B cell (primary cell): Measurements from ENCODE around the gene XRCC6. TPM values are rescaled to one million over a fixed set of nuclear protein-coding genes. Genes with fewer than 3 reads are reported as not detected.
"Not testable (repeated sequence)": the region's sequence is repeated elsewhere in the genome, so short reads cannot be mapped to it uniquely, and the experiment has no call there.

ENCODE experiments used
- ATAC-seq: fragments of 200-7000 bp; cut with Tn5 transposase; one replicate; pipeline ENCODE4 v1.10.0; 2021; ENCODE audit warnings: low read depth, mild to moderate bottlenecking, moderate number of reproducible peaks, moderate library complexity
- CTCF ChIA-PET: fragments of 350-600 bp; sonication (Branson Sonifier 250); formaldehyde crosslinking; loops from one replicate; lab custom pipeline; 2021; ENCODE audit warnings: antibody characterized with exemption, inconsistent platforms; lab: Charles Lee
- POLR2A ChIA-PET: fragments of 350-600 bp; sonication (Branson Sonifier 250); formaldehyde crosslinking; loops from one replicate; lab custom pipeline; 2021; ENCODE audit warnings: antibody characterized with exemption; lab: Charles Lee
- DNase-seq: peaks from one replicate; pipeline ENCODE4 v3.0.0; 2013
- H2AFZ ChIP-seq: 2 replicates; pipeline ENCODE4 v1.6.1; 2012; ENCODE audit warnings: mild to moderate bottlenecking, low read depth, low read length; ENCODE audit not compliant: insufficient read depth, poor library complexity, severe bottlenecking
- H3K27ac ChIP-seq, 2 donors: 1 replicate in 1 of 2; 2 replicates in 1 of 2; pipeline ENCODE4 v1.5.1; 2012 to 2013; ENCODE audit warnings: low read length in 2 of 2, mild to moderate bottlenecking in 2 of 2, moderate library complexity in 1 of 2
- H3K27me3 ChIP-seq, 4 experiments: fragments of 200-600 bp in 1 of 4; sonication (generic) in 1 of 4; replicated peaks in 1 of 4; 1 replicate in 2 of 4; 2 replicates in 2 of 4; pipeline versions ENCODE4 v1.6.1 to v1.7.0; 2013 to 2016; ENCODE audit warnings: low read length in 3 of 4, mild to moderate bottlenecking in 2 of 4, mixed read lengths in 1 of 4, moderate library complexity in 1 of 4; ENCODE audit not compliant: insufficient read depth in 4 of 4, control insufficient read depth in 3 of 4; ENCODE audit errors: control extremely low read depth in 1 of 4
- H3K36me3 ChIP-seq, 2 experiments: replicated peaks in 1 of 2; 1 replicate in 1 of 2; 2 replicates in 1 of 2; pipeline versions ENCODE4 v1.6.1 to v1.7.1; 2013; ENCODE audit warnings: low read length in 1 of 2; ENCODE audit not compliant: insufficient read depth in 2 of 2, control insufficient read depth in 1 of 2; ENCODE audit errors: control extremely low read depth in 1 of 2, extremely low read depth in 1 of 2
- H3K4me1 ChIP-seq, 2 donors: fragments of 200-600 bp in 1 of 2; sonication (generic) in 1 of 2; 1 replicate in 1 of 2; 2 replicates in 1 of 2; pipeline versions ENCODE4 v1.5.1 to v1.6.1; 2013 to 2017; ENCODE audit warnings: low read length in 2 of 2; ENCODE audit not compliant: control insufficient read depth in 2 of 2, insufficient read depth in 2 of 2
- H3K4me2 ChIP-seq: replicated peaks from 2 replicates; pipeline ENCODE3; 2012; ENCODE audit warnings: mild to moderate bottlenecking, low read depth, low read length; ENCODE audit not compliant: poor library complexity, severe bottlenecking
- H3K4me3 ChIP-seq, 5 experiments: fragments of 200-600 bp in 1 of 5; sonication (generic) in 1 of 5; 1 replicate in 3 of 5; 2 replicates in 2 of 5; pipeline versions ENCODE4 v1.5.1 to v1.7.0; 2011 to 2016; ENCODE audit warnings: low read length in 4 of 5, mild to moderate bottlenecking in 4 of 5, low read depth in 2 of 5, control low read depth in 1 of 5, moderate library complexity in 1 of 5; ENCODE audit not compliant: insufficient read depth in 1 of 5; ENCODE audit errors: control extremely low read depth in 1 of 5, extremely low read depth in 1 of 5
- H3K79me2 ChIP-seq: fragments of 200-600 bp; sonication (generic); one replicate; pipeline ENCODE4 v1.6.0; 2016; ENCODE audit warnings: low read length; ENCODE audit not compliant: control insufficient read depth, insufficient read depth
- H3K9ac ChIP-seq: fragments of 200-600 bp; sonication (generic); 2 replicates; pipeline ENCODE4 v1.6.1; 2017; ENCODE audit warnings: mild to moderate bottlenecking, low read length, moderate library complexity
- H3K9me3 ChIP-seq, 3 donors: one replicate each; pipeline versions ENCODE4 v1.6.1 to v1.7.1; 2013; ENCODE audit warnings: low read length in 2 of 3; ENCODE audit not compliant: control insufficient read depth in 2 of 3, insufficient read depth in 1 of 3; ENCODE audit errors: control extremely low read depth in 1 of 3
- H4K20me1 ChIP-seq: 2 replicates; pipeline ENCODE4 v1.6.0; 2012; ENCODE audit warnings: mild to moderate bottlenecking, low read length; ENCODE audit not compliant: insufficient read depth, control insufficient read depth, poor library complexity, severe bottlenecking
- H3K27ac Mint-ChIP-seq: one replicate; pipeline ENCODE4 v1.8.0; 2021; ENCODE audit warnings: mixed read lengths
- H3K27me3 Mint-ChIP-seq: one replicate; pipeline ENCODE4 v1.8.0; 2021; ENCODE audit warnings: mixed read lengths
- H3K4me1 Mint-ChIP-seq: one replicate; pipeline ENCODE4 v1.8.0; 2021; ENCODE audit warnings: mixed read lengths
- H3K4me3 Mint-ChIP-seq: one replicate; pipeline ENCODE4 v1.8.0; 2021; ENCODE audit warnings: mixed read lengths
- H3K9me3 Mint-ChIP-seq: one replicate; pipeline ENCODE4 v1.8.0; 2022; ENCODE audit warnings: mixed read lengths; ENCODE audit not compliant: insufficient read depth
- EZH2 ChIP-seq: IDR thresholded peaks from 2 replicates; pipeline ENCODE4 v1.6.1; 2012; ENCODE audit warnings: borderline replicate concordance, low read depth, mild to moderate bottlenecking, moderate library complexity, low read length; ENCODE audit not compliant: insufficient read depth, poor library complexity, severe bottlenecking
- WGBS: methylation state at CpG from one replicate; pipeline ENCODE4 v1.1.5; 2013; ENCODE audit warnings: missing lambda C conversion rate; ENCODE audit not compliant: insufficient coverage; 5-methylcytosine and 5-hydroxymethylcytosine counted together
- intact Hi-C: fragments of 100-400 bp; cut with micrococcal nuclease; formaldehyde crosslinking; loops from one replicate; pipeline ENCODE4 v1.10.0; 2022
- polyA plus RNA-seq: library from polyadenylated mRNA; depleted of rRNA; stranded (reverse); fragments of >200 nt; gene quantifications from 2 replicates; pipeline ENCODE4 v1.2.3, GENCODE V29; 2012
- total RNA-seq, 2 donors: library from RNA; stranded (reverse); fragments of 120-200 nt in 1 of 2; gene quantifications; 1 replicate in 1 of 2; 2 replicates in 1 of 2; pipeline versions ENCODE4 v1.2.3 to v1.2.4, GENCODE V29; 2013 to 2022
- TF ChIP-seq, protein P1 (sequence below): fragments of 200-600 bp; IDR thresholded peaks from one replicate; pipeline ENCODE4 v1.8.0; 2022; ENCODE audit warnings: antibody characterized with exemption, mild to moderate bottlenecking

XRCC6 gene
- total and polyA plus RNA-seq, 2 donors (not counting 1 experiment from before 2014, with no cell fraction given): 55.4 to 180 TPM

DNA sequence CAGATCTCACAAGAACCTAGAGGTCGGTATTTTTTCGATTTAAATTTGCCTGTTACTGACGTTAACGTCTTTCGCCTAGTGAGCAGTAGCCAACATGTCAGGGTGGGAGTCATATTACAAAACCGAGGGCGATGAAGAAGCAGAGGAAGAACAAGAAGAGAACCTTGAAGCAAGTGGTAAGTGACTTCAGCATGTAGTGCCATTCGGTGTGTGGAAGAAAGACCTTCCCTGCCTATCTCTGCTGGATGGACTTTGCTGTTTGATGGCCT, 750 bp downstream of the XRCC6 start:
- ChIA-PET POLR2A (interaction anchor here (0.6 to 1.4 kb wide), 4 partner anchors 15 to 241 kb away, joined by 4 to 11 read pairs (median 7); partner anchors contain the start of genes PMM1 and TEF), CTCF (no interaction called here)
- Histone ChIP-seq H3K79me2 (peaks cover 76% of the 10 kb centered on the region), H2AFZ (peak overlapping the region; percentile 98), H3K27me3 (no peaks in the 10 kb centered on the region), H3K4me1 (peaks cover 19 to 27% of the 10 kb centered on the region in 2 donors), H3K36me3 (peaks cover 0 to 28% of the 10 kb centered on the region in 2 experiments), H3K4me3 (peak overlapping the region; percentile 63 to 97 (median 89)), H3K9me3 (no peaks in the 10 kb centered on the region), H3K4me2 (peak overlapping the region; percentile 95), H3K27ac (peak overlapping the region; percentile 95 to 96), H3K9ac (peak overlapping the region; percentile 96), H4K20me1 (peaks cover 46% of the 10 kb centered on the region)
- no peak for TF ChIP-seq EZH2
- TF ChIP-seq, protein P1, sequence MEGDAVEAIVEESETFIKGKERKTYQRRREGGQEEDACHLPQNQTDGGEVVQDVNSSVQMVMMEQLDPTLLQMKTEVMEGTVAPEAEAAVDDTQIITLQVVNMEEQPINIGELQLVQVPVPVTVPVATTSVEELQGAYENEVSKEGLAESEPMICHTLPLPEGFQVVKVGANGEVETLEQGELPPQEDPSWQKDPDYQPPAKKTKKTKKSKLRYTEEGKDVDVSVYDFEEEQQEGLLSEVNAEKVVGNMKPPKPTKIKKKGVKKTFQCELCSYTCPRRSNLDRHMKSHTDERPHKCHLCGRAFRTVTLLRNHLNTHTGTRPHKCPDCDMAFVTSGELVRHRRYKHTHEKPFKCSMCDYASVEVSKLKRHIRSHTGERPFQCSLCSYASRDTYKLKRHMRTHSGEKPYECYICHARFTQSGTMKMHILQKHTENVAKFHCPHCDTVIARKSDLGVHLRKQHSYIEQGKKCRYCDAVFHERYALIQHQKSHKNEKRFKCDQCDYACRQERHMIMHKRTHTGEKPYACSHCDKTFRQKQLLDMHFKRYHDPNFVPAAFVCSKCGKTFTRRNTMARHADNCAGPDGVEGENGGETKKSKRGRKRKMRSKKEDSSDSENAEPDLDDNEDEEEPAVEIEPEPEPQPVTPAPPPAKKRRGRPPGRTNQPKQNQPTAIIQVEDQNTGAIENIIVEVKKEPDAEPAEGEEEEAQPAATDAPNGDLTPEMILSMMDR: no peak
- ATAC-seq: no peak
- Mint-ChIP-seq H3K4me3 (peak overlapping the region; percentile 96), H3K27ac (peak overlapping the region; percentile 94), H3K27me3 (no peaks in the 10 kb centered on the region), H3K9me3 (no peaks in the 10 kb centered on the region), H3K4me1 (peaks cover 36% of the 10 kb centered on the region)
- 6% methylated on average over 7 of the region's 8 CpGs for WGBS
- DNase-seq: no peak
- intact Hi-C loops: loop anchor here (1.0 to 10.0 kb wide), 7 partner anchors 32 to 1580 kb away; partner anchors contain the start of genes ACO2, PHF5A, TEF and TOB2

DNA sequence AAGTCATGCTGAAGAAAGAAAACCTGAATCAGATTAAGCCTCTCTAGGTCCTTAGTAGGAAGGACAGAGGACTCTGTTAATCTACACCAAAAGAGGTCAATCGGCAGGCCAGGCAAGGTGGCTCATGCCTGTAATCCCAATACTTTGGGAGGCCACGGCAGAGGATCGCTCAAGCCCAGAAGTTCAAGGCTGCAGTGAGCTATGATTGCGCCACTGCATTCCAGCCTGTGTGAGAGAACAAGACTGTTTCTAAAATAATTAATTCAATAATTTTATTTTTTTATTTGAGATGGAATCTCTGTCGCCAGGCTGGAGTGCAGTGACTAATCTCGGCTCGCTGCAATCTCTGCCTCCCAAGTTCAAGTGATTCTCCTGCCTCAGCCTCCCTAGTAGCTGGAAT, 4.5 kb downstream of the XRCC6 start:
- ChIA-PET CTCF (no interaction called here), POLR2A (no interaction called here)
- no peak for TF ChIP-seq EZH2
- TF ChIP-seq, protein P1: no peak
- H3K4me1 ChIP-seq: peaks cover 7 to 10% of the 10 kb centered on the region in 2 donors
- H3K36me3 ChIP-seq: peaks cover 0 to 61% of the 10 kb centered on the region in 2 experiments
- H3K27me3 ChIP-seq: no peaks in the 10 kb centered on the region
- intact Hi-C loops: loop anchor here (10.0 kb wide), 1 partner anchor 181 kb away; the partner anchor contains the start of gene TOB2
- Mint-ChIP-seq H3K27me3 (no peaks in the 10 kb centered on the region), H3K4me1 (peaks cover 19% of the 10 kb centered on the region), H3K27ac (no peak overlapping the region), H3K9me3 (no peaks in the 10 kb centered on the region), H3K4me3 (no peak overlapping the region)
- H3K4me3 ChIP-seq: no peak overlapping the region
- H3K27ac ChIP-seq: no peak overlapping the region
- no peak overlapping the region for H2AFZ ChIP-seq
- no peak for DNase-seq
- WGBS: 100% methylated on average over 1 of the region's 7 CpGs
- H4K20me1 ChIP-seq: peaks cover 67% of the 10 kb centered on the region
- H3K9ac ChIP-seq: no peak overlapping the region
- peaks cover 83% of the 10 kb centered on the region for H3K79me2 ChIP-seq
- ATAC-seq: no peak
- H3K9me3 ChIP-seq: no peaks in the 10 kb centered on the region
- H3K4me2 ChIP-seq: no peak overlapping the region

DNA sequence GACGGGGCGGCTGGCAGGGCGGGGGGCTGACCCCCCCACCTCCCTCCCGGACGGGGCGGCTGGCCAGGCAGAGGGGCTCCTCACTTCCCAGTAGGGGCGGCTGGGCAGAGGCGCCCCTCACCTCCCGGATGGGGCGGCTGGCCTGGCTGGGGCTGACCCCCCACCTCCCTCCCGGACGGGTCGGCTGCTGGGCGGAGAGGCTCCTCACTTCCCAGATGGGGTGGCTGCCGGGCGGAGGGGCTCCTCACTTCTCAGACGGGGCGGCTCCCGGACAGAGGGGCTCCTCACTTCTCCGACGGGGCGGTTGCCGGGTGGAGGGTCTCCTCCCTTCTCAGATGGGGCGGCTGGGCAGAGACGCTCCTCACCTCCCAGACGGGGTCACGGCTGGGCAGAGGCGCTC, 10.0 kb downstream of the XRCC6 start:
- H3K9me3 Mint-ChIP-seq, H3K27me3 ChIP-seq, ATAC-seq, H3K4me2 ChIP-seq, DNase-seq, H3K4me3 ChIP-seq, H3K9me3 ChIP-seq, H3K4me1 Mint-ChIP-seq, H3K27ac ChIP-seq, H3K4me1 ChIP-seq, H3K9ac ChIP-seq, POLR2A ChIA-PET, H3K27me3 Mint-ChIP-seq, H3K4me3 Mint-ChIP-seq, intact Hi-C loops, H3K27ac Mint-ChIP-seq, H2AFZ ChIP-seq, CTCF ChIA-PET: not testable (repeated sequence)
- H3K79me2 ChIP-seq: peaks cover 47% of the 10 kb centered on the region
- H3K36me3 ChIP-seq: peaks cover 0 to 56% of the 10 kb centered on the region in 2 experiments
- peaks cover 58% of the 10 kb centered on the region for H4K20me1 ChIP-seq
- WGBS: 100% methylated on average over 6 of the region's 28 CpGs
